Activated CD8-positive, alpha-beta memory T cell treated with anti-CD3 and anti-CD28 coated beads, Interleukin-2, amount 50 U/mL, for 1 hour (primary cell): ENCODE measurements around the gene EHD2.
"Not testable (repeated sequence)": the region's sequence is repeated elsewhere in the genome, so short reads cannot be mapped to it uniquely, and the experiment has no call there.

Experiments
- DNase-seq: peaks from one replicate; pipeline ENCODE4 v3.0.0-alpha.2; 2020; ENCODE audit errors: extremely low read depth

EHD2 gene

GRCh38 chr19:47768604-47769003 lies 55.4 kb downstream of the EHD2 start:
- no peak for DNase-seq

- no peak for DNase-seq
These were observed 56.3 kb downstream of the EHD2 start for GRCh38 chr19:47769534-47769933.

GRCh38 chr19:47771291-47771690 lies 58.1 kb downstream of the EHD2 start:
- DNase-seq = not testable (repeated sequence)

GRCh38 chr19:47776568-47776967 lies 63.3 kb downstream of the EHD2 start:
- no peak for DNase-seq

GRCh38 chr19:47777245-47778048 lies 64.2 kb downstream of the EHD2 start:
- not testable (repeated sequence) for DNase-seq

- peak; percentile 31 for DNase-seq
These were observed 65.1 kb downstream of the EHD2 start, which contains the start of gene SELENOW for GRCh38 chr19:47778049-47778953. Gene SELENOW (plus strand): TSS chr19:47778703. CDS start chr19:47778786, 83 bp downstream.

- no peak for DNase-seq
These were observed 65.7 kb downstream of the EHD2 start for GRCh38 chr19:47778954-47779351.

- DNase-seq = no peak
These were observed 66.4 kb downstream of the EHD2 start for GRCh38 chr19:47779524-47780214.

- no peak for DNase-seq
These were observed 67.0 kb downstream of the EHD2 start for GRCh38 chr19:47780215-47780551.

GRCh38 chr19:47781590-47782262 lies 68.5 kb downstream of the EHD2 start:
- DNase-seq = no peak

GRCh38 chr19:47786566-47786965 lies 73.3 kb downstream of the EHD2 start:
- DNase-seq = no peak

- DNase-seq = not testable (repeated sequence)
These were observed 74.1 kb downstream of the EHD2 start for GRCh38 chr19:47787307-47787706.

- not testable (repeated sequence) for DNase-seq
These were observed 76.6 kb downstream of the EHD2 start for GRCh38 chr19:47789811-47790210.

GRCh38 chr19:47790398-47790814 lies 77.2 kb downstream of the EHD2 start:
- peak; percentile 75 for DNase-seq

- no peak for DNase-seq
These were observed 79.4 kb downstream of the EHD2 start for GRCh38 chr19:47792616-47793015.
